ENCODE data around the gene CGB3. TPM values are rescaled to one million over a fixed set of nuclear protein-coding genes. Genes with fewer than 3 reads are reported as not detected.

CGB3 gene
- total RNA-seq, 1 experiment from 2014 or later, result not detected

GRCh38 chr19:49006905-49007304 lies 17.2 kb downstream of the CGB3 start:
- no TSS peak for BruUV-seq (replicated peaks)
- no peak overlapping the region for H3K27ac Mint-ChIP-seq (ENCODE audit: unreplicated experiment)
- H3K4me1 ChIP-seq, result no peaks in the 10 kb centered on the region
- POLR2A ChIA-PET, result no interaction called here
- H3K4me1 Mint-ChIP-seq (ENCODE audit: low read depth, unreplicated experiment), result no peaks in the 10 kb centered on the region
- H3K4me3 ChIP-seq (ENCODE audit: low read depth, low read length), result no peak overlapping the region
- no peak for DNase-seq
- no peaks in the 10 kb centered on the region for H3K9me3 ChIP-seq
- intact Hi-C loops (cut with micrococcal nuclease; ENCODE audit: unreplicated experiment), result no loop called here
- TF ChIP-seq CTCF (IDR thresholded peaks at IDR 0.05; ENCODE audit: insufficient read depth in 1 of 2, low read depth in 1 of 2, low read length in 1 of 2, severe bottlenecking in 1 of 2, unreplicated experiment in 1 of 2), result no peak
- H3K27me3 ChIP-seq (replicated peaks; ENCODE audit: control insufficient read depth, insufficient read depth, low read length), result no peaks in the 10 kb centered on the region
- H3K36me3 ChIP-seq (ENCODE audit: control insufficient read depth, insufficient read depth, low read length), result peaks cover 1% of the 10 kb centered on the region; the same call in 1 of the 2 replicates
- H3K9me3 Mint-ChIP-seq (ENCODE audit: unreplicated experiment), result no peaks in the 10 kb centered on the region
- H3K27me3 Mint-ChIP-seq (ENCODE audit: insufficient read depth, unreplicated experiment), result no peaks in the 10 kb centered on the region
- CTCF ChIA-PET, result interaction anchor here (1.4 kb wide), 1 partner anchor 91 kb away, joined by 3 read pairs; no protein-coding TSS in a partner anchor
- peaks cover 62% of the 10 kb centered on the region for H3K36me3 Mint-ChIP-seq (ENCODE audit: insufficient read depth, unreplicated experiment)
- H3K4me3 Mint-ChIP-seq (ENCODE audit: unreplicated experiment), result no peak overlapping the region

GRCh38 chr19:49004964-49005614 lies 19.0 kb downstream of the CGB3 start:
- no TSS peak for BruUV-seq (replicated peaks)
- DNase-seq, result no peak

GRCh38 chr19:49004133-49004532 lies 20.0 kb downstream of the CGB3 start:
- ChIA-PET CTCF (interaction anchor here (0.5 to 0.6 kb wide), 2 partner anchors 124 to 126 kb away, joined by 3 read pairs; no protein-coding TSS in a partner anchor), POLR2A (interaction anchor here (0.7 kb wide), 1 partner anchor 124 kb away, joined by 3 read pairs; no protein-coding TSS in a partner anchor)
- Histone ChIP-seq H3K27me3 (replicated peaks; ENCODE audit: control insufficient read depth, insufficient read depth, low read length) (no peaks in the 10 kb centered on the region), H3K4me3 (ENCODE audit: low read depth, low read length) (no peak overlapping the region), H3K9me3 (no peaks in the 10 kb centered on the region), H3K36me3 (ENCODE audit: control insufficient read depth, insufficient read depth, low read length) (no peaks in the 10 kb centered on the region; the same call in 1 of the 2 replicates), H3K4me1 (no peaks in the 10 kb centered on the region)
- no peak for DNase-seq
- Mint-ChIP-seq H3K4me3 (ENCODE audit: unreplicated experiment) (no peak overlapping the region), H3K27me3 (ENCODE audit: insufficient read depth, unreplicated experiment) (no peaks in the 10 kb centered on the region), H3K36me3 (ENCODE audit: insufficient read depth, unreplicated experiment) (peaks cover 67% of the 10 kb centered on the region), H3K9me3 (ENCODE audit: unreplicated experiment) (no peaks in the 10 kb centered on the region), H3K27ac (ENCODE audit: unreplicated experiment) (no peak overlapping the region), H3K4me1 (ENCODE audit: low read depth, unreplicated experiment) (no peaks in the 10 kb centered on the region)
- intact Hi-C loops (cut with micrococcal nuclease; ENCODE audit: unreplicated experiment), result no loop called here
- no TSS peak for BruUV-seq (replicated peaks)
- TF ChIP-seq CTCF (IDR thresholded peaks at IDR 0.05; ENCODE audit: insufficient read depth in 1 of 2, low read depth in 1 of 2, low read length in 1 of 2, severe bottlenecking in 1 of 2, unreplicated experiment in 1 of 2), result no peak

More at GRCh38 chr19:49004964-49005614, 19.0 kb downstream of the CGB3 start:
- intact Hi-C loops (cut with micrococcal nuclease; ENCODE audit: unreplicated experiment), result no loop called here
- H3K4me1 Mint-ChIP-seq (ENCODE audit: low read depth, unreplicated experiment), result no peaks in the 10 kb centered on the region
- no peak overlapping the region for H3K27ac Mint-ChIP-seq (ENCODE audit: unreplicated experiment)
- no peaks in the 10 kb centered on the region for H3K27me3 ChIP-seq (replicated peaks; ENCODE audit: control insufficient read depth, insufficient read depth, low read length)
- ChIA-PET POLR2A (no interaction called here), CTCF (no interaction called here)
- no peak overlapping the region for H3K4me3 ChIP-seq (ENCODE audit: low read depth, low read length)
- no peaks in the 10 kb centered on the region for H3K27me3 Mint-ChIP-seq (ENCODE audit: insufficient read depth, unreplicated experiment)
- H3K36me3 ChIP-seq (ENCODE audit: control insufficient read depth, insufficient read depth, low read length), result peaks cover 1% of the 10 kb centered on the region; the same call in 1 of the 2 replicates
- no peaks in the 10 kb centered on the region for H3K9me3 Mint-ChIP-seq (ENCODE audit: unreplicated experiment)
- no peak overlapping the region for H3K4me3 Mint-ChIP-seq (ENCODE audit: unreplicated experiment)
- H3K36me3 Mint-ChIP-seq (ENCODE audit: insufficient read depth, unreplicated experiment), result peaks cover 66% of the 10 kb centered on the region
- H3K9me3 ChIP-seq, result no peaks in the 10 kb centered on the region
- H3K4me1 ChIP-seq, result no peaks in the 10 kb centered on the region
- TF ChIP-seq CTCF (IDR thresholded peaks at IDR 0.05; ENCODE audit: insufficient read depth in 1 of 2, low read depth in 1 of 2, low read length in 1 of 2, severe bottlenecking in 1 of 2, unreplicated experiment in 1 of 2), result no peak

Data from Caco-2 (cell line).